ENCODE results near the gene RGP1.

The RGP1 gene

DNA sequence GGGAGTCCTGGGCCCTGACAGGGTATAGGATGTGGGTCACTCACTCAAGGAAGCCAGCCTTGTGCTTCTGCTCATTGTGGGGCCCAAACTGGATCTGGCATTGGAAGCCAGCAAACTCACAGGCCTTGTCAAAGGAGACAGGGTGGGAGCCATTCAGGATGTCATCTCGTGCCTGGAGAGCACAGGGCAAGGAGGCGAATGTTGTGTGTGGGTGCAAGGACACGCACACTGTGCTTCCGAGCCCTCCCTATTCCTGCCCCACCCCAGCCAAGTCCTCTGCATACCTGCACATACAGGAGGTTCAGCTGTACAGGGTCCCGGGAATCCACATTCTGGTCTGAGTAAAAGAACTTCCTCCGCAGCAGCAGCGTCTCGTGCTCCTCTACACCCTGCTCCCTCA, 25.2 kb upstream of the RGP1 start:
- DNase-seq, result no peak

DNA sequence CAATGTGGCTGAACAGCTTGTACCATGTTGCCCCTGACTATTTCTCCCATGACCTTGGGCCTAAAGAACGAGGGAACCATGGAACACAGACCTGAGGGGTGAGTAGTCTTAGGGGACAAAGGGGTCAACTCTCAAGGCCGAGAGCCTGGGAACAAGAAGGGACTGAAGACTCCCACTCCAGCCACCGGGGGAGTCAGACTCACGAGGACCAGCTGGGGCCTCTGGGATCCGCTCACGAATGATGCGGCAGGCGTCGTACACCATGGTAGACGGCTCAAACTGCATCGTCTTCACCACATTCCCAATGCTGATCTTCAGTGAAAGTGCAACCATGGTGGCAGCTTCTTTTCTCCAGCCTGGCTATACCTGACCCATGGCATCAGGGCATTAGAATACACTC, 23.7 kb upstream of the RGP1 start:
- no peak for DNase-seq

DNA sequence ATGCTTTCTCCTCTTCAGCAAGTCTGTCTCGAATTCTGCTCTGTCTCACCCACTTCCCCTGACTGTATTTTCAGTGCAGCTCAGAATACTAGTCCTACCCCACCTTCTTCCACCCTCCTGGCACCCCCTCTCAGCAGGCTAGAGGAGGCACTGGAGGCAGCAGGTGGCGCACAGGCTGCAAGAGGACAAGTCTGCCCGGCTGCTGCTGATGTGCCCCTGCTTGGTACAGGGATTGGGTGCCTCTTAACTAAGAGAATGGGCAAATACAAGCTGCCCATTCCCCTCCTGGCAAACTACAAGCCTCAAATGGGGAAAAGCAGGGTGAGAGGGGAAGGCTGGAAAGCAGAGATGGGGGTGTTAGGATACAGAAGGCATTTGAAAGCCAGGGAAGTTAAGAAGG, 22.2 kb upstream of the RGP1 start:
- peak in 1 of 3 donors; percentile 33 for DNase-seq

DNA sequence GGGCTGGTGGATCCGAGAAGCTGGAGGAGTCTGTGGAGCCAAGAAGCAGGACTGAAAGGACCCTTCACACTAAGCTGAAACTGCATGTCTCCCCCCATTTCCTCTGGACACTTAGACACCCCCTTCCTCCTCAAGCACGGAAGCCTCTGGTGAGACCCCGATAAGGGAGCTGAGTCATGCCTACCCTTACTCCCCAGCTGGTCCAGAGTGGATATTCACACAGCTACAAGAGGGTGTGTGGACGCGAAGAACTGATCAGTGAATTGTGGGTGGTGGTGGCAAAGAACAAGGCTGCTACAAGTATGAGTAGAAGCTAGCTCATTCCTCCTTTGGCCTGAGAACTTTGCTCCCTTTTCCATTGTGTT, 21.4 kb upstream of the RGP1 start:
- no peak for DNase-seq

DNA sequence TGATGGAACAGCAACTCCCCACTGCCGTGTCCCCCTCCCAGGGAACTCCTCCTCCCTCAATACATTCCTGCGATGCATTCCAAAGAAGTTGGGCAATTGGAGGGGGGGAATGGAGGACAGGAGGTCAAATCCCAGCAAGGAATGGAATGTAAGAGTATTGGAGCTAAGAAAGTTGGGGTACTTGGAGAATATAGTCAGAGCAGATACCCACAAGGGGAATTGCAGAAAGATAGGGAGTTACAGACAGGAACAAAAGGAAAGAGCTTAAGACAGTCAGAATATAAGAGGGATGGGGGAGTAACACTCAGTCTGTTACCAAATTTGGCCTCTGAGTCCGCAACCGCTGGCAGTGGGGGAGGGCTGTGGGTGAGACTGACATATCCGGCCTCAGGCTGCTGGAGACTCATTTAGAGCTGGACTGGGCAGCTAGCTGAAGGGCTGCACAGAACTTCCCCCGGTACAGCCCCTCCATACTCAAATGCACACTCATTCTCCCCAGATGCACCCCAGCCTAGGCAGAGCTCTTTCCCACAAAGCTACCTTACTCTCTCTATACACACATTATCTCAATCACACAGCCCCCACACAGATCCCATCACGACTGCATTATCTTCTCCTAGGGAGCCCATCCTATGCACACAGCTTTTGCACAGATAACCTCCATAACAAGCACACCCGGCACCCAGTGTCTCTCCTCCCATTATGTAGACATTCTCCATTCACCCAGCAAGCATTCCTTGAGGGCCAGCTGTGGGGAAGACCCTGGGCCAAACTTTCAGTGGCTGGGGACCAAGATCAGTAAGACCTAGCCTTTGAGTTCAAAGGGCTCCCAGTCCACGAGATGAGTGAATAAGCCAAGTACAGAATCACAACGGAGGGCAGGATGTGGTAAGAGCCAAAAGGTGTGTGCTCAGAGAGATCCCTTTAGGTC, 20.8 kb upstream of the RGP1 start:
- peak; percentile 83 to 86 (median 86) for DNase-seq

DNA sequence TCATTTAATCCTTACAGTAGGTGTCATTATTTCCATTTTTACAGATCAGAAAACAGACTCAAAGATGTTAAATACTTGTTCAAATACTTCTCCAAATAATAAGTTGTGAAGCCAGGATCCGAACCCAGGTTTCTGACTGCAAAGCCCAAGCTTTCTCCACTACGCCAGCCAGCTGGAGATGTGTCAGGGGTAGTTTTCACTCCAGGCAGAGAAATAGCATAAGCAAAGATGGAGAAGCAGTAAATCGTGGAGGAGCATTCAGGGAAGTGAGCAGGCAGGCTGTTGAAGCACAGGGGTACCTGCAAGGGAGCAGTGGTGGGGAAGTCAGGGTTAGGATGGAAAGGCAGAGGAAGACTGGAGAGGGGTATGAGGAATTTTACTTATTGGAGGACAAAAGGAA, 20.0 kb upstream of the RGP1 start:
- DNase-seq, result no peak

DNA sequence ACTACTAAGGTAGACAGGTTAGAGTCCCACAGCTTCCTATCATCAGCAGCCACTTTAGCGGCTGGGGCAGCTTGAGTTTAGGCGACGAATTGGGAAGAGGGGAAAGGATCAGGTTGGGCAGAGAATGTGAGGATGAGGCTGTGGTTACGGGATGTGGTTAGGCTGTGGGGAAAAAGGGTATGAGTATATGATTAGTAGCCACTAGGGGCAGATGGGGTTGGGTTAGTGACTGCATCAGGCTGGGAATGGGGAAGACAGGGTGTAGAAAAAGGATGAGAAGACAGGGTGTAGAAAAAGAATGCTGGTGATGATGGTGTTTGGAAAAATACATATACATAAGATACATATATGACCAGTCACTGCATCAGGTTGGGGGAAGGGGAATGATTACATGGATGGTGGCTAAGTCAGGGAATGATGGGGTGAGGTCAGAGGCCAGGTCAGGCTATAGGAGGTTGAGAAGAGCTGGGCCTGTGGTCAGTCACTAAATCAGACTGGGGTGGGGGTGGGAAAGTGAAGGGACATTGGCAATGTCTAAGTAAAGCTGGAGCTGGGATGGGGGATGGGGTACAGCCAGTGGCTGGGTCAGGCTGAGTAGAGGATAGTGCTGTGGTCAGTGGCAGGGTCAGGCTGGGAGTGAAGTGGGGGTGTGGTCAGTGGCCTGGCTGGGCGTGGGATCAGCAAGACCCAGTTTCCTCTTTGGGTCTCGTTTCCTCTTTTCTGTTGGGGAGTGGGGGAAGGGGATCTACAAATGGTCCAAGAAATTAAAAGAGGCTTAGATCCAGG, 19.2 kb upstream of the RGP1 start:
- peak; percentile 78 to 84 (median 83) for DNase-seq

DNA sequence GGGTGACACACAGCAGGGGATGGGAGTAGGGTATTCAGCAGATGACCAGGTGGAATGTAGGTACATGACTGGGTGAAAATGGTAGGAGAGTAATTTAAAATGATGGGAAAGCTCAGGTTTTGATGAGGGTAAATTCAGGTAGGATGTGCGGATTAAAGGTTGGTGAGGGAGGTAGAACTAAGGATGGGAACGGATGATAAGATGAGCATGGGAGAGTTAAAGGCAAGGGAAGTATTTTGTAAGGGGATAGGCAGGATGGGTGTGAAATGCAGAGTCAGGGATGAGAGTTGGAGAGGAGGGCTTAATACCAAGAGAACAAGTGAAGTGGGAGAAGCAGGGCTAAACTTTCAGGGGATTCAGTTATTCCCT, 18.6 kb upstream of the RGP1 start:
- no peak for DNase-seq

DNA sequence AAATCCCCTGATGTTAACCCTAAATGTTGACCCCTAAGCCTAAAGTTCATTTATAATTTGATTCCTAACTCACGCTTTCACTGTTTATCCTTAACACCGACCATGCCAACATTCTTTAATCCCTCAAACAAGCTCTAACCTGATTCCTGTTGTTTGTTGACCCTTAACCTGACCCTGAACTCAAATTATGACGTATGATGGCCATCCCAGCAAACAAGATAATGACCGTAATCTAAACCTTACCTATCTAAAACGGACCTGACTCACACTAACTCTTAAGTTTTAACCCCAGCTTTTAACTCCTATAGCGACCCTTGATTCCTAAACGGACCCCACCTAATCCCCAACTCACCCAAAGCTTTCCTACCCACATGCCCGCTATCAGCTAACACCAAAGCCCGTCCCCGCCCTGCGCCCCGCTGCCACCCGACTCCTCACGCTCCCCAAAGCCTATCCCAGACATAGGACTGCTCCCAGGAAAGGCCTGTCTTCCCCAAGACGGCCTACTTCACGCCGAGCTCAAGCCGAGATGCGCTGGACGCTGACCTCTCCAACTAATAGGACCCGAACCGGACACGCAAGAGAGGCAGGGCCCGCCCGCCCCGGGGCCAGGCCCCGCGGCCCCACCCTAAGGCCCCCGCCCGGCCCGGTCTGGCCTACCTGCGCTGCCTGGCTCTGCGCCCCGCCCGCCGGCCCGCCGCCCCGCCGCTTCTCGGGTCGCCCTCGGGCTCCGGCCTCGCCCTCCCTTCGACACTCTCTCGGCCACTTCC, 17.5 kb upstream of the RGP1 start:
- no peak for DNase-seq

DNA sequence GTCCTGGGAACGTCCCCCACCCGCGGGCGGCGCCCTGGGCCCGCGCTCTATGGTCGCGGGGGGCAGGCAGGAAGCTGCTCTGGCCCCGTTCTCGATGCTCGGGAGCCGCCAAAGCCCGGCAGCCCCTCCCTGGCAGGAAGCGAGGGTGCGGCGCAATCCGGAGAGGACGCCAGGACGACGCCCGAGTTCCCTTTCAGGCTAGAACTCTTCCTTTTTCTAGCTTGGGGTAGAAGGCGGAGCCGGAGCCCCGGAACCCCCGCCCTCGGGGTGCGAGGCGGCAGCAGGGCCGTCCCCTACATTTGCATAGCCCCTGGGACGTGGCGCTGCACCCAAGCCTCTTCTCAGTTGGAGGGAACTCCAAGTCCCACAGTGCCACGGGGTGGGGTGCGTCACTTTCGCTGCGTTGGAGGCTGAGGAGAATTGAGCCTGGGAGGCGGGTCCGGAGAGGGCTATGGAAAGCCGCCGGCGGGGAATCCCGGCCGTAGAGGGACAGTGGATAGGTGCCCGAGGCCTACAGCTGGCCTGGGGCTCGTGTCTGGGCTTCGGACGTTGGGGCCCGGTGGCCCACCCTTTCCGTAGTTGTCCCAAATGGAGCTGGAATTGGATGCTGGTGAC, 16.8 kb upstream of the RGP1 start, which contains the start of the genes CREB3 and TLN1:
Gene CREB3 (plus strand): TSS at position 482 of the 615 bp plus-strand sequence. CDS start 107 bp downstream, at position 589.
Gene TLN1 (minus strand): TSS at position 11 of the 615 bp plus-strand sequence. CDS start 6,501 bp downstream, outside the sequence.
- peak; percentile 99 to 100 (median 100) for DNase-seq

DNA sequence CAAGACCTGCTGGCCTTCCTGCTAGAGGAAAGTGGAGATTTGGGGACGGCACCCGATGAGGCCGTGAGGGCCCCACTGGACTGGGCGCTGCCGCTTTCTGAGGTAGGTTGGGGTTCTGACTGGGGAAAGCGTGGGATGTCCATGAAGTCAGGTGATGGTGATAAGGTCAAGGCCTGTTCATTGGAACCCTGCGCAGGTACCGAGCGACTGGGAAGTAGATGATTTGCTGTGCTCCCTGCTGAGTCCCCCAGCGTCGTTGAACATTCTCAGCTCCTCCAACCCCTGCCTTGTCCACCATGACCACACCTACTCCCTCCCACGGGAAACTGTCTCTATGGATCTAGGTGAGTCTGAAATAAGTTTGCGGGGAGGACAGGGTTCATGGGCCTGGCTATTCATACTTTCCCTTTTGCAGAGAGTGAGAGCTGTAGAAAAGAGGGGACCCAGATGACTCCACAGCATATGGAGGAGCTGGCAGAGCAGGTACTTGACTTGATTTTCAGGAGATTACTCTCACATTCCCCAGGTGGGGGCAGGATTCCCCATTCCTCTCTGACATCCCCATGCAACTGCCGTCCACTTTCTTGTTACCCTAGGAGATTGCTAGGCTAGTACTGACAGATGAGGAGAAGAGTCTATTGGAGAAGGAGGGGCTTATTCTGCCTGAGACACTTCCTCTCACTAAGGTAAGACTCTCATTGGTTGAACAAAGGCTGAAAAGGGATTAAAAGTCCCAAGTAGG, 16.1 kb upstream of the RGP1 start:
- DNase-seq, result peak; percentile 46 to 61 (median 51)

DNA sequence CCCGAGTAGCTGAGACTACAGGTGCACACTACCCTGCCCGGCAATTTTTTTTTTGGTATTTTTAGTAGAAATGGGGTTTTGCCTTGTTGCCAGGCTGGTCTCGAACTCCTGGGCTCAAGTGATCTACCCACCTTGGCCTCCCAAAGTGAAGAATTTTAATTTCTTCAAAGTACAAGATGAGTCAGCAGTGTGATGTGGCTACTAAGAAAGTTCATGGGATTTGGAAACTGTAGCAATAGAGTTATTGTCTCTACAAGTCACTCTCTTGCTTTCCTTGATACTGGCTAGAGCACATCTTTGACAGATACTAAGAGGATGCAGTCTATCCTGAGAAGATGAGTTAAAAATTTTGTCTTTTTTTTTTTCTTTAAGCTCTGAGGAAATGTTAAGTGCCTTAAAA, 15.0 kb upstream of the RGP1 start:
- no peak for DNase-seq

DNA sequence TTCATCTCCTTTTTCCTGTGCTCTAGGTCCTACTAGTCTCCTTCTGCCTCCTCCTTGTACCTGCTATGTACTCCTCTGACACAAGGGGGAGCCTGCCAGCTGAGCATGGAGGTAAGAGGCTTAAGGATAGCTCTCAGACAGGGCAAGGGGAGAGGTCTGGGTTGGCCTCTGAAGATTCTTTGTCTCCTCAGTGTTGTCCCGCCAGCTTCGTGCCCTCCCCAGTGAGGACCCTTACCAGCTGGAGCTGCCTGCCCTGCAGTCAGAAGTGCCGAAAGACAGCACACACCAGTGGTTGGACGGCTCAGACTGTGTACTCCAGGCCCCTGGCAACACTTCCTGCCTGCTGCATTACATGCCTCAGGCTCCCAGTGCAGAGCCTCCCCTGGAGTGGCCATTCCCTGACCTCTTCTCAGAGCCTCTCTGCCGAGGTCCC, 12.9 kb upstream of the RGP1 start:
- peak; percentile 77 to 81 (median 78) for DNase-seq

DNA sequence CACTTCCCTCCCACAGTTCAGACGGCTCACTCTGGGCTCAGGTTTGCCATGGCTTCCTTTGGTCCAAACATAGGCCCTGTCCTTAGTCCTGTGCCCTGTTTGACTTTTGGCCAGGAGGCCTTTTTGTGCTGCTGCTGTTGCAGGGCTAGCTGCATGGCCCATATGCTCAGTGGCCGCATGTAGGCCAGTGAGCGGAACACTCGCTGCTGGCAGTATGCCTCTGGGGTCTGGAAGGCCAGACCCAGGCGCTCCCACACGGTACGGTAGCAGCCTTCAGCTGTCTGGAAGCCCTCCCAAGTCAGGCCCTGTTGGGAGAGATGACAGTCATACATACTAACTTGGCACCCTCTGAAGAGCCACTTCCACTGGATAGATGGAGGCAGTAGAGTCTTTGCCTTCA, 11.9 kb upstream of the RGP1 start:
- no peak for DNase-seq

DNA sequence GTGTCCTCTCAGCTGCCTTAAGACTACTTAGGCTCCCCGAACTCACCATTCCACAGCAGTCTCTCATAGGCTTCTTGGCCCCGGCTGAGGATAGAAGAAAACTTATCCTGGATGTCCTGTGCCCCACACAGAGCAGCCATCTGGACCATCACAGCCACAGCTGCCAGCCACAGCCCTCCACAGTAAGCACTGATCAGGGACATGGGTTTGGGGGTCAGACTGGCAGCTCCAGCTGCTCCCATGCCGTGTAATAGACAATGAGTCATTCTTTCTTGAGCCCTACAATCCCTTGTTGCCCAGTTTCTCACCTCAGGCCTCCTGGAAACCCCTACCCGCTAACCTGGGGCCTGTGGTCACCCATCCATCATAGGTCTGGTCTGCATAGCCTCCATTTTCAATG, 10.9 kb upstream of the RGP1 start:
- DNase-seq, result no peak

DNA sequence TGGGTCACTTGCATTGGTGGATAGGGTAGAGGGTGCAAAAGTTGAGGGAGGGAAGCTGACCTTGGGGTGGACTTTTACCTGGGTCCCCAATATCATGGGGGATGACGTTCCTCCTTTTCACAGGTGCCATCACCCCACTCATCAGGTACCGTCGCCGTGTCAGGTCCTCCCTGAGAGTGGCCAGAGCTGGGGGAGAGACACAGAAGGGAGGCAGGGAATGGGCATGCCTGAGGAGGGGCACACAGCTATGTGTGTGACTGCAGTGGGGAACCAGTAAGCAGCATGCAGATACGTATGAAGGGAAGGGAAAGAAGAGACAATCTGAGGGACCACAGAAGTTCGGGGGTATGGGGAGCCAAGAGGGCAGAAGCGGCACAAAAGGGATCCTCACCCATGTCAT, 10.2 kb upstream of the RGP1 start:
- DNase-seq, result no peak

DNA sequence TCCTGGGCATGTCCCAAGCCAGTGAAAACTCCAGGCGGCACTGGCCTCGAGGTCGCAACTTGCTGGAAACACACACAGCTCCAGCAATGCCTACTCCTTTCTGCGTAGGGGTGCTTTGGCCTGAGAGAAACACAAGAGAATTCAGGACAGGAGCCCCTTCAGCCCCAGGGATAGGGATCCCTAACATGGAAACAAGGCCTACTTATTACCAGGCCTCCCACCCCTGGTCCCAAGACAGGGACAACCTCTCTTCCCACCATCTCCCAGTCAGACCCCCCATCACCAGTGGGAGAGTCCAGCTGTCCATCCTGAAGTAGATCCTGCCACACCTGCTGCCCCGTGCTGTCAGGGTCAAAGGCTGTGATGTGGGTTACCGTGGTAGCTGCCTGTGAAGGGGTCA, 8.8 kb upstream of the RGP1 start:
- DNase-seq, result no peak

DNA sequence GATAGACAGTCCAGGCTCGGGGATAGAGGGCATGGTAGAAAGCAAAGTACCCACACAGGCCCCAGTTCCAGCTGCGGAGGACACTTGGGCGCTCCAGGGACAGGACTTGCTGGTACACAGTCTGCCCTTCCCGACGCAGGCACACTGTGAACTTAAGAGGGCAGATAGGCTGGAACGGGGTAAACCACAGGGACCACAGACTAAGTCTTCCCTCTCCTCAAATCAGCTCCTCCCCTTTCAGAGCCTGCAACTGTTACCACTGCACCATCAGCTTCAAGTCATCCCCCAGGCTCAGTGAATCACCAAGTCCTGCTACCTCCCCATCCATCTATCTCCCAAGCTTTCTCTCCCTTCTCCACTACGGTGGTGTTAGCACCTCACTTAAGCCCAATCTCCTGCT, 7.3 kb upstream of the RGP1 start:
- DNase-seq, result no peak

DNA sequence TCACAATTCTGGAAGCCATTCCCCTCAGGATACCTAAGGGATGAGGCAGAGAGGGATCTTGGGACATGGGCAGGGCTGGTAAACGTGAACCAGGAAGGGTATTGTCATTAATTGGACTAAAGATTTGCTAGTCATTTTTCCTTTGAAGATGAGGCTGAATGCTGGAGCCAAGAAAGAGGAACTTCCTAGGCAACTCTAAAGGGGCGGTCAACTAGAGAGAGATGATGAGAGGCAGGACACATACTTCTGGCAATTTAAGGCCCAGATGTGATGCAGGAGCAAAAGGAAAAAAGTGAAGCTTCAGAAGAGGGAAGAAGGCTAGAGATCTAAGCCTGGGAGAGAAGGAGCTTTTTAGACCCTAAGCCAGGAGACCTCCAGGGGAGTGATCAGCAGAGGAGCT, 5.6 kb upstream of the RGP1 start:
- peak in 2 of 3 donors; percentile 18 to 26 for DNase-seq

DNA sequence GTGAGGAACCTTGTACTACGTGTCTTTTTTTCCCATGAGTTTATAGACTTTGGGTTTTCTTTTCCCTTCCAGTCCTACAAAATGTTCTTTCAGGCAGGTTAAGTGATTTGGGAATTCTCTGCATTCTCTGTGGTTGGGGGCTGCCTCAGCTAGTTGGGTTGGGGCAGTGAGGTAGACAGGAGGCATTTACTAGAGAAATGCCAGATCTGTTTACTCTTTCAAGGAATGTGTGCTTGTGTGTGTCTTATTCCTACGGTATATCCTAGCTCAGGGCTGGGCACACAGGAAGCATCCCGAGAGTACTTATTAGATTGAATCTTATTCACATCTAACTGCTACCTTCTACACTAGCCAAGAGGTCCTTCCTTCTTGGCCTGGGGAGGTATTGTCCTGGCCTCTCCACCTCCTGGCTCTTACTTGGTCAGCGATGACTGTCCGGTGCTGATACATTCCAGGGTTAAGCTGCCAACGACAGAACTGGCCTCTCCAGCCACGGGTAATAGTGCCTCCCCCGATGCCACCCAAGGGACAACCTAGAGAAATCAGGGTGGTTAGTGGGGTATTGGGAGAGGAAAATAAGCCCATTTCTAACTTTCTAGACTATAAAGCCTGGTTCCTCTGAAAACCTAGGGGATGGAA, 5.1 kb upstream of the RGP1 start:
- DNase-seq, result no peak

DNA sequence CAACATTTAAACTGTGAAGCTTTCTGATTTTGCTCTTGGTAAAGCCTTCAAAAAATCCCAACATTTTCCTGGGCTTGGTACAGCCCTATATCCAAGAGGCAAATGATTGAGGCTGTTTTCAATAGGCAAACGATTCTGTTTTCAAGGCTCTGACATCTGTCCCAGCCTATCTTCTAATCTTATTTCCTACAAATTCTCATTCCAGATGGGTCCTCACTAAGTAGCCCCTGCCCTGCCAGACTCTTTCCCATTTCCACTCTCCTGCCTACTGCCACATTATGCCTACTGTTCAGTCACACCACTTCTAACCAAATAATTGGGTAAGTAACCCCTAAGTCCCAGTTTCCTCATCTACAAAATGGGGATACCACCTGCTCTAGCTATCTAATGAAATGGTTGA, 3.5 kb upstream of the RGP1 start:
- DNase-seq, result no peak

All from suppressor macrophage treated with lipopolysaccharide for 1 hour (primary cell).